K562 (cell line): Measurements from ENCODE around the gene NOL4L. TPM values are rescaled to one million over a fixed set of nuclear protein-coding genes. Genes with fewer than 3 reads are reported as not detected.
A peak's percentile ranks its signal among the peaks of the same experiment; 100 is the strongest.

ENCODE experiments used
- CBX8 ChIP-seq: fragments of 200-600 bp; sonication (generic); IDR thresholded peaks from 2 replicates; pipeline ENCODE4 v1.6.1; 2012; ENCODE audit warnings: borderline replicate concordance, mixed run types, low read depth, mild to moderate bottlenecking, moderate library complexity, mixed read lengths, low read length, control low read depth, inconsistent platforms; ENCODE audit not compliant: poor library complexity, severe bottlenecking; ENCODE audit errors: extremely low read depth
- COPS2 ChIP-seq: fragments of 450-650 bp; conservative IDR thresholded peaks from 2 replicates; pipeline ENCODE4 v1.6.1; 2016; ENCODE audit warnings: mild to moderate bottlenecking, moderate library complexity
- GABPB1 ChIP-seq: sonication (generic); formaldehyde crosslinking; IDR thresholded peaks from 2 replicates; pipeline ENCODE4 v1.8.0; 2022; ENCODE audit warnings: mild to moderate bottlenecking, missing genetic modification reagents
- HNRNPL ChIP-seq: fragments of 200-400 bp; formaldehyde crosslinking; IDR thresholded peaks from 2 replicates; pipeline ENCODE4 v1.6.1; 2017; ENCODE audit warnings: low read depth, mild to moderate bottlenecking, low read length
- JUN ChIP-seq, 2 experiments: sonication (generic) in 1 of 2; formaldehyde crosslinking in 1 of 2; IDR thresholded peaks; 2 replicates each; pipeline versions ENCODE4 v1.6.1 to v1.8.0; 2012 to 2022; ENCODE audit warnings: borderline replicate concordance in 2 of 2, mild to moderate bottlenecking in 2 of 2, improper control_type of control experiment in 1 of 2, low read depth in 1 of 2, low read length in 1 of 2, missing genetic modification reagents in 1 of 2
- POLR3G ChIP-seq: IDR thresholded peaks from 2 replicates; pipeline ENCODE4 v1.6.1; 2011; ENCODE audit not compliant: insufficient read length, insufficient replicate concordance; ENCODE audit errors: extremely low read depth
- ZNF347 ChIP-seq: fragments of 450-650 bp; formaldehyde crosslinking; IDR thresholded peaks from 2 replicates; pipeline ENCODE4 v1.4.0; 2020; ENCODE audit warnings: low read depth, mild to moderate bottlenecking, moderate library complexity
- polyA plus RNA-seq, 8 experiments: library from polyadenylated mRNA; depleted of rRNA in 4 of 8; stranded (reverse) in 5 of 8; unstranded in 3 of 8; fragments of >200 nt; fragmentation: Nextera tagmentation in 2 of 8; fragmentation: Illumina TruSeq in 1 of 8; extraction: Ambion mirVana in 2 of 8; extraction: Trizol in 1 of 8; gene quantifications; 2 replicates each; pipeline versions ENCODE4 v1.2.1 to v1.2.3, GENCODE V29; 2011 to 2014; ENCODE audit warnings: inconsistent platforms in 1 of 8, missing spikeins in 1 of 8
- total RNA-seq, 7 experiments: library from RNA; depleted of rRNA in 6 of 7; stranded (reverse); fragments of >200 nt in 6 of 7; fragmentation: Illumina TruSeq in 2 of 7; extraction: Trizol in 2 of 7; gene quantifications; 2 replicates each; pipeline versions ENCODE4 v1.2.1 to v1.2.3, GENCODE V29; 2011 to 2021; ENCODE audit warnings: low replicate concordance in 1 of 7
- TF ChIP-seq, protein P1 (sequence below): fragments of 250-450 bp; sonication (Bioruptor Pico); IDR thresholded peaks from 2 replicates; pipeline ENCODE4 v1.4.0; 2020
- TF ChIP-seq, protein P2 (sequence below), 2 experiments: fragments of 450-650 bp; IDR thresholded peaks; 2 replicates each; pipeline ENCODE4 v1.6.1; 2018; ENCODE audit warnings: mild to moderate bottlenecking in 2 of 2, low read depth in 1 of 2; ENCODE audit not compliant: partially characterized antibody in 2 of 2

NOL4L gene
- total and polyA plus RNA-seq, 9 of the 15 experiments (the other 6 are each of a cell fraction or from before 2014, with no cell fraction given): 5.1 to 36.2 (median 13.6) TPM

DNA sequence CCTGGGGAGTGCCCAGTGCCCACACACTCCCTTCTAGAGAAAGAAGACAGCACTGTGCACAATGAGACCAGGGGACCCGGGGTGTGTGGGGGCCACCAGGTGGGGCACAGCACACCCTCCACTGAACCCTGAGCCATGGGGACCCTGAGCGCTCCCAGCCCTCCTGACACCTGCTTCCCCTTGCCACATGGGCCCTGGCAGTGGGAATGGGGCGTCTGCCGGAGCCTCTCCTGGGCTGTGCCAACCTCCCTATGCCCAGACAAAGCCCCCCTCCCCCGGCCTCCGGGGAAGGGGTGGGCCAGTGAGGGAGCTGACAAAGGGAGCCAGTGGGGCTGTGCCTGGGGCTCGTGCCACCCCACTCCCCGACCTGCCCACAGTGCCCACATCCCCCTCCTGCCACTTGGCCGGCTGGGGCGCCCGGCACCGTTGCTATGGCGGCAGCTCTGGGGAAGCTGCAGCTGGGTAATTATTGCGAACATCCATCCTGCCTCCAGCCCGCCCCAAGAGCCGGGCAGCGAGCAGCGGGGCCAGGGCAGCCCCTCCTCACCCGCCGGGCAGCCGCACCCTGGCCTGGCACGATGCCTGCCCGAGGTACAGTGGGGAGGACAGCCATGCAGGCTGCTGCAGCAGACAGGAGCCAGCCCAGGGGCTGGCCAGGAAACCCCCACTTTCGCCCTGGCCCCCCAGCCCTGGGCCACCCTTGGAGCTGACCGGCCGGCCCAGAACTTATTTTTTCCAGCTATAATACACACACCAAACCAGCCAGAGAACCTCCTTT, 41.9 kb upstream of the NOL4L start (continued):
- TF ChIP-seq POLR3G (no peak), ZNF347 (CRISPR knock-in tag) (no peak), HNRNPL (peak; percentile 96), GABPB1 (CRISPR knock-in tag) (0 out of 2 replicates have a peak, but pooled peaks have one; percentile 33), JUN (IDR thresholded peaks at IDR 0.05; ENCODE audit: borderline replicate concordance, low read depth, low read length) (no peak), JUN (CRISPR knock-in tag; IDR thresholded peaks at IDR 0.05; ENCODE audit: borderline replicate concordance) (no peak), CBX8 (no peak), COPS2 (no peak)
- TF ChIP-seq, protein P1, sequence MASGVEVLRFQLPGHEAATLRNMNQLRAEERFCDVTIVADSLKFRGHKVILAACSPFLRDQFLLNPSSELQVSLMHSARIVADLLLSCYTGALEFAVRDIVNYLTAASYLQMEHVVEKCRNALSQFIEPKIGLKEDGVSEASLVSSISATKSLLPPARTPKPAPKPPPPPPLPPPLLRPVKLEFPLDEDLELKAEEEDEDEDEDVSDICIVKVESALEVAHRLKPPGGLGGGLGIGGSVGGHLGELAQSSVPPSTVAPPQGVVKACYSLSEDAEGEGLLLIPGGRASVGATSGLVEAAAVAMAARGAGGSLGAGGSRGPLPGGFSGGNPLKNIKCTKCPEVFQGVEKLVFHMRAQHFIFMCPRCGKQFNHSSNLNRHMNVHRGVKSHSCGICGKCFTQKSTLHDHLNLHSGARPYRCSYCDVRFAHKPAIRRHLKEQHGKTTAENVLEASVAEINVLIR (CRISPR knock-in tag): no peak
- TF ChIP-seq, protein P2, sequence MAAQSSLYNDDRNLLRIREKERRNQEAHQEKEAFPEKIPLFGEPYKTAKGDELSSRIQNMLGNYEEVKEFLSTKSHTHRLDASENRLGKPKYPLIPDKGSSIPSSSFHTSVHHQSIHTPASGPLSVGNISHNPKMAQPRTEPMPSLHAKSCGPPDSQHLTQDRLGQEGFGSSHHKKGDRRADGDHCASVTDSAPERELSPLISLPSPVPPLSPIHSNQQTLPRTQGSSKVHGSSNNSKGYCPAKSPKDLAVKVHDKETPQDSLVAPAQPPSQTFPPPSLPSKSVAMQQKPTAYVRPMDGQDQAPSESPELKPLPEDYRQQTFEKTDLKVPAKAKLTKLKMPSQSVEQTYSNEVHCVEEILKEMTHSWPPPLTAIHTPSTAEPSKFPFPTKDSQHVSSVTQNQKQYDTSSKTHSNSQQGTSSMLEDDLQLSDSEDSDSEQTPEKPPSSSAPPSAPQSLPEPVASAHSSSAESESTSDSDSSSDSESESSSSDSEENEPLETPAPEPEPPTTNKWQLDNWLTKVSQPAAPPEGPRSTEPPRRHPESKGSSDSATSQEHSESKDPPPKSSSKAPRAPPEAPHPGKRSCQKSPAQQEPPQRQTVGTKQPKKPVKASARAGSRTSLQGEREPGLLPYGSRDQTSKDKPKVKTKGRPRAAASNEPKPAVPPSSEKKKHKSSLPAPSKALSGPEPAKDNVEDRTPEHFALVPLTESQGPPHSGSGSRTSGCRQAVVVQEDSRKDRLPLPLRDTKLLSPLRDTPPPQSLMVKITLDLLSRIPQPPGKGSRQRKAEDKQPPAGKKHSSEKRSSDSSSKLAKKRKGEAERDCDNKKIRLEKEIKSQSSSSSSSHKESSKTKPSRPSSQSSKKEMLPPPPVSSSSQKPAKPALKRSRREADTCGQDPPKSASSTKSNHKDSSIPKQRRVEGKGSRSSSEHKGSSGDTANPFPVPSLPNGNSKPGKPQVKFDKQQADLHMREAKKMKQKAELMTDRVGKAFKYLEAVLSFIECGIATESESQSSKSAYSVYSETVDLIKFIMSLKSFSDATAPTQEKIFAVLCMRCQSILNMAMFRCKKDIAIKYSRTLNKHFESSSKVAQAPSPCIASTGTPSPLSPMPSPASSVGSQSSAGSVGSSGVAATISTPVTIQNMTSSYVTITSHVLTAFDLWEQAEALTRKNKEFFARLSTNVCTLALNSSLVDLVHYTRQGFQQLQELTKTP (IDR thresholded peaks at IDR 0.05; ENCODE audit: low read depth in 1 of 2, partially characterized antibody in 2 of 2): no peak
